ENCODE measurements around the gene MTHFD2L. TPM values are rescaled to one million over a fixed set of nuclear protein-coding genes. Genes with fewer than 3 reads are reported as not detected.

MTHFD2L gene
- total and polyA plus RNA-seq, 2 of the 8 experiments (the other 6 are each of a cell fraction or from before 2014, with no cell fraction given), result 5.4 to 15.0 TPM

DNA sequence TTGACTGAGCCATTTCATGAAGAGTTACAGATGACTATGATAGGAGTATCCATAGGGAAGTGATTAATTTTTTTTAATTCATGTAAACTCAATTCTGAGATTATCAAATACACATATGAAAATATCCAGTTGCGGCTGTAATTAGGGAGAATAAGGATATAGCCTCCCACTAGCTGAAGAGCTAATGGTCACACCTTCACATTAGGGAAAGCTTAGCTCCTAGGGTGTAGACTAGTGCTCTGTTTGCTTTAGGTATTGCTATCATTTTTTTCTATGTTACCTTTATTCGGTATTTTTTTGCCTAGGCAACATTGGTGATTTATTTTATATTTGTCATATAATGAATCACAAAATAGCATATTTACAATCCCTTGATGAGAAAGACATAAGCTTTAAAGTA, 110.7 kb downstream of the MTHFD2L start (continued):
- no peak for TF ChIP-seq RAD21 (IDR thresholded peaks at IDR 0.05 in 1 of 2, conservative IDR thresholded peaks at IDR 0.05 in 1 of 2; ENCODE audit: low read depth in 2 of 2, low read length in 2 of 2)
- no peak for TF ChIP-seq GABPA (IDR thresholded peaks at IDR 0.05; ENCODE audit: borderline replicate concordance, insufficient read depth, low read length)
- TF ChIP-seq BACH1 (IDR thresholded peaks at IDR 0.05; ENCODE audit: low read length), result no peak

All from H1 (cell line).